ENCODE data around the gene MRRF.

Gene MRRF, protein sequence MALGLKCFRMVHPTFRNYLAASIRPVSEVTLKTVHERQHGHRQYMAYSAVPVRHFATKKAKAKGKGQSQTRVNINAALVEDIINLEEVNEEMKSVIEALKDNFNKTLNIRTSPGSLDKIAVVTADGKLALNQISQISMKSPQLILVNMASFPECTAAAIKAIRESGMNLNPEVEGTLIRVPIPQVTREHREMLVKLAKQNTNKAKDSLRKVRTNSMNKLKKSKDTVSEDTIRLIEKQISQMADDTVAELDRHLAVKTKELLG

DNA sequence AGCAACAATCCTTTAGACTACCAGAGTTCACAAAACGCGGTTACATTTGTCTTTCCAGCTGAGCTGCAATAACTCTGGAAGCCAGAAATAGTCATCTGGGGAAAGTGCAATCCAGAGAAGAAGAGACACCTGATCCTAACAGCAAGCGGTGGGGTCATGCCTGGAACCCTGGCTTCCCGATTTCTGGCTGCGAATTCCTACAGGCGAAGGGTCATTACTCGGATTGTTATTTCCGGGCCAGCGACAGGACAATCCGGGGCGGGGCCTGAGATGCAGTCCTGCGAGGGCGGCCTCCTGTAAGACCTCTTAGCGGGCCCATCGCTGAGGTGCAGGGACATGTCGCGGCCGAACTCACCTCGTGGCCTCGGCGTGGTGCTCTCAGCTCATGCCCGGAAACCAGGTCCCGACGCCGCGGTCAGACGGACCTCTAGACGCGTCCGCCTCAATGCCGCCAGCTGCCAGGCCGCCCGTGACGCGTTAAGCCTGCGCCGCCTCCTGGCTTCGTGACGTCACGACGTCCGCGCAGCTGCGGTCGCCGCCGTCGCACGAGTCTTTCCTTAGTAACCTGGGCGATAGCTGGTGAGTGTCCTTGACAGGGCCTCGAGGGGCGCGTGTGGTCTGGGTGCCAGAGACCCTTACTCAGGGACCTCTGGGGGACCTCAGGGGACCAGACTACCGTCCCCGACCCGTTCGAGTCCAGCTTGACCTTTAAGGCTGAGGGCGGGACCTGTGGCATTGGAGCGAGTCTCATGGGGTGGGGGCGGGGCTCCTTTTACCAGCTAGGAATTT is at the start of gene MRRF, which contains the start of gene RBM18:
Gene MRRF, plus strand, starts transcription at position 523 of the 789 bp plus-strand sequence. CDS start 6,010 bp downstream, outside the sequence.
Gene RBM18, minus strand, starts transcription at position 481 of the 789 bp plus-strand sequence. CDS start 3,348 bp downstream, outside the sequence.
- peak within 1 kb of the TSS; percentile 88 for H3K4me3 ChIP-seq (ENCODE audit: low read depth, low read length)
- peak within 1 kb of the TSS; percentile 90 for H3K9ac ChIP-seq (ENCODE audit: low read depth, low read length)
- H3K27me3 ChIP-seq (ENCODE audit: control insufficient read depth, insufficient read depth, low read length): no peaks in the 10 kb centered on the region
- peaks cover 17% of the 10 kb centered on the region for H3K36me3 ChIP-seq (ENCODE audit: control insufficient read depth, insufficient read depth, low read length)
- H3K9me3 ChIP-seq (ENCODE audit: control insufficient read depth, insufficient read depth, low read length): no peaks in the 10 kb centered on the region
- peak within 1 kb of the TSS; percentile 98 for H3K27ac ChIP-seq (ENCODE audit: low read depth, low read length)
- 0 out of 2 replicates have a peak, but pooled peaks cover 3% of the 10 kb centered on the region for H3K4me1 ChIP-seq (ENCODE audit: control insufficient read depth, insufficient read depth, low read length)

DNA sequence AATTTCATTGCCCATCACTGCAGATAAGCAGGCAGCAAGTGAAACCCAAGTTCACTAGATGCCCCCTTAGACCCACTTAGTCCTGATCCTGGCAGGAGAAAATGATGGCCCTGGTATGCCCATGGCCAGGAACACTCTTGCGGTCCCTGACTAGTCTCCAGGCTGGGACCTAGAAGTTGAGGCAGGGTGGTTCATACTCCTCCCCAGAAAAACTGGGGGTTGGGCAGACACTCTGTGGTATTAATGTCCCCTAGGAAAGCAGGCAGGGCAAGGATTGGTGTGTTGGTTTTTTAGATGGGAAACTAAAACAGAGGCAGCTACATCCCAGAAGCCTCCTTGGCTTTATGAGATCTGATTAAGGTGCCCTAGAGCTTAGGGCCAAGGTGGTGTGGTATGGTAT is 49.0 kb upstream of the MRRF start:
- H3K4me3 ChIP-seq (ENCODE audit: low read depth, low read length): no peak overlapping the region
- H3K27me3 ChIP-seq (ENCODE audit: control insufficient read depth, insufficient read depth, low read length): peaks cover 93% of the 10 kb centered on the region
- H3K9ac ChIP-seq (ENCODE audit: low read depth, low read length): no peak overlapping the region
- peaks cover 17% of the 10 kb centered on the region for H3K4me1 ChIP-seq (ENCODE audit: control insufficient read depth, insufficient read depth, low read length)
- no peaks in the 10 kb centered on the region for H3K9me3 ChIP-seq (ENCODE audit: control insufficient read depth, insufficient read depth, low read length)
- no peak overlapping the region for H3K27ac ChIP-seq (ENCODE audit: low read depth, low read length)
- H3K36me3 ChIP-seq (ENCODE audit: control insufficient read depth, insufficient read depth, low read length): no peaks in the 10 kb centered on the region

DNA sequence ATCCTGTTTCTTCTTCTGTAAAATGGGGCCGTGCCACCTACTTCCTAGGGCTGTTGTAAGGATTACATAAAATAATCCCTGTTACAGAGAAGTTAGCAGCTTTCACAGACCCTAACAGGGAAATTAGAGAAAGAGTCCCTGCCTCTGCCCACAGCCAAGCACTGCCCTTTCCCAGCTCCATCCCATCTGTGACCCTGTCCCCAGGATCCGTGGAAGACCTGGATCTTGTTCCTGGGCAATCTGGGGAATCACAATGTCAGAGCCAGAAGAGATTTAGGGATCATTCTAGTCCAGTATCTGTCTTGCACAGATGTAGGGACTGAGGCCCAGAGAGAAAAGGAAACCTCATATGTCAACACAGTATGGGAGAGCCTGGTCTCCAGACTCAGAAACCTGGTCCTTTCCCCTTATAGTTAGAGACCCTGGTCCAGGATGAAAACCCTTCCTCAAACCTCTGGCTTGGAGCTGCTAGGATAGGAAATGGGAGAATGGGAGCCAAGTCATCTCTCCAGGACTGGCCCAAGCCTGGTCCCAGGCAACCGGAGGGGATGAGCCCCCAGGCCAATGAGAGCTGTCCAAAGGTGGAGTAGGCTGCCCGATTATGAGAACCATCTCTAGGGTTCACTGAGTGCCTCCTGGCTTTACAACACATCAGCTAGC is 48.4 kb upstream of the MRRF start:
- Histone ChIP-seq H3K9me3 (ENCODE audit: control insufficient read depth, insufficient read depth, low read length) (no peaks in the 10 kb centered on the region), H3K9ac (ENCODE audit: low read depth, low read length) (no peak overlapping the region), H3K4me3 (ENCODE audit: low read depth, low read length) (no peak overlapping the region; the same call in 1 of the 2 replicates), H3K27me3 (ENCODE audit: control insufficient read depth, insufficient read depth, low read length) (peaks cover 99% of the 10 kb centered on the region), H3K36me3 (ENCODE audit: control insufficient read depth, insufficient read depth, low read length) (no peaks in the 10 kb centered on the region), H3K27ac (ENCODE audit: low read depth, low read length) (no peak overlapping the region), H3K4me1 (ENCODE audit: control insufficient read depth, insufficient read depth, low read length) (peaks cover 20% of the 10 kb centered on the region)

DNA sequence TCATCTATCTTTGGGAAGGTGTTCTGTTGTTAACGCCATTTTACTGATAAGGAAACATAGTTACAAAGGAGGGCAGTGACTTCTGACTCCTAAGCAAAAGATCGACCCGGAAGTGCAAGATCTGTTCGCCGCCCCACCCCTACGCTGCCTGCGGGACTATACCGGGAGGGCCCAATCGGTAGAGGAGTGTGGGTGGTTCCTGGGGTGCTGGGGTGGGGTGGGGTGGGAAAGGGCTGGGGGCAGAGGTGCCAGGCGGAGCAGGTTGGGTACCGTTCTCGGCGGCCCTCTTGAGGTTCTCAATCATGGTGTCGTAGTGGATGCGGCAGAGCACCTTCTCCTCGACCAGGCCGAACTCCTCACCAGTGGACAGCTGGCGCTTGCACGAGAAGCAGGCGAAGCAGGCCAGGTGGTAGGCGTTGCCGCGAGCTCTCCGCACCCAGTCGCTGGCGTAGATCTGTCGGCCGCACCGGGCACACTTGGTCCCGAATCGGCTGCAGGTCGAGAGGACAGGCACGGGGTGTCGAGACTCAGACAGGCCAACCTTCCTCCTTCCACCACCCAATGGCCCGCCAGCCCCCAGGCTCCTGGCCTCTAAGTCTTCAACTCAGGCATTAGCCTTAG is 47.8 kb upstream of the MRRF start:
- H3K9ac ChIP-seq (ENCODE audit: low read depth, low read length): no peak overlapping the region
- H3K4me1 ChIP-seq (ENCODE audit: control insufficient read depth, insufficient read depth, low read length): peaks cover 27% of the 10 kb centered on the region
- H3K4me3 ChIP-seq (ENCODE audit: low read depth, low read length): no peak overlapping the region; the same call in 1 of the 2 replicates
- H3K36me3 ChIP-seq (ENCODE audit: control insufficient read depth, insufficient read depth, low read length): no peaks in the 10 kb centered on the region
- peaks cover 99% of the 10 kb centered on the region for H3K27me3 ChIP-seq (ENCODE audit: control insufficient read depth, insufficient read depth, low read length)
- H3K9me3 ChIP-seq (ENCODE audit: control insufficient read depth, insufficient read depth, low read length): no peaks in the 10 kb centered on the region
- H3K27ac ChIP-seq (ENCODE audit: low read depth, low read length): no peak overlapping the region

DNA sequence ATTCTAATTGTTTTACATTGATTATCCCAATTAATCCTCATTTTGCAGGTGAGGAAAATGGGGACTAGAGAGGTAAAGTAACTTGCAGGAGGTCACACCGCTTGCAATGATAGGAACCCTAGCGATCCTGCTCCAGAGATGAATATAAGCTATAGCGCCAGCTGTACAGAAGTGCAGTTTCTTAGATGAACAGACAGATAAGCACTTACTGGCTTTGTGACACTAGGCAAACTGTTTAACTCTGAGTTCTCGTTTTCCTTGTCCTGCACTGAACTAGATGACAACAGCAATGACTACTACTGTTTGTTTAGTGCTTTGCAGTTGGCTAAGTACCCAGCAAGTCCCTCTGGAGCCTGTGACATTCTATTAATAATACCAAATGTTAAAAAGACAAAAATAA is 47.0 kb upstream of the MRRF start:
- Histone ChIP-seq H3K27ac (ENCODE audit: low read depth, low read length) (no peak overlapping the region), H3K9ac (ENCODE audit: low read depth, low read length) (no peak overlapping the region), H3K9me3 (ENCODE audit: control insufficient read depth, insufficient read depth, low read length) (no peaks in the 10 kb centered on the region), H3K27me3 (ENCODE audit: control insufficient read depth, insufficient read depth, low read length) (peaks cover 99% of the 10 kb centered on the region), H3K4me1 (ENCODE audit: control insufficient read depth, insufficient read depth, low read length) (peaks cover 27% of the 10 kb centered on the region), H3K36me3 (ENCODE audit: control insufficient read depth, insufficient read depth, low read length) (no peaks in the 10 kb centered on the region), H3K4me3 (ENCODE audit: low read depth, low read length) (no peak overlapping the region)

DNA sequence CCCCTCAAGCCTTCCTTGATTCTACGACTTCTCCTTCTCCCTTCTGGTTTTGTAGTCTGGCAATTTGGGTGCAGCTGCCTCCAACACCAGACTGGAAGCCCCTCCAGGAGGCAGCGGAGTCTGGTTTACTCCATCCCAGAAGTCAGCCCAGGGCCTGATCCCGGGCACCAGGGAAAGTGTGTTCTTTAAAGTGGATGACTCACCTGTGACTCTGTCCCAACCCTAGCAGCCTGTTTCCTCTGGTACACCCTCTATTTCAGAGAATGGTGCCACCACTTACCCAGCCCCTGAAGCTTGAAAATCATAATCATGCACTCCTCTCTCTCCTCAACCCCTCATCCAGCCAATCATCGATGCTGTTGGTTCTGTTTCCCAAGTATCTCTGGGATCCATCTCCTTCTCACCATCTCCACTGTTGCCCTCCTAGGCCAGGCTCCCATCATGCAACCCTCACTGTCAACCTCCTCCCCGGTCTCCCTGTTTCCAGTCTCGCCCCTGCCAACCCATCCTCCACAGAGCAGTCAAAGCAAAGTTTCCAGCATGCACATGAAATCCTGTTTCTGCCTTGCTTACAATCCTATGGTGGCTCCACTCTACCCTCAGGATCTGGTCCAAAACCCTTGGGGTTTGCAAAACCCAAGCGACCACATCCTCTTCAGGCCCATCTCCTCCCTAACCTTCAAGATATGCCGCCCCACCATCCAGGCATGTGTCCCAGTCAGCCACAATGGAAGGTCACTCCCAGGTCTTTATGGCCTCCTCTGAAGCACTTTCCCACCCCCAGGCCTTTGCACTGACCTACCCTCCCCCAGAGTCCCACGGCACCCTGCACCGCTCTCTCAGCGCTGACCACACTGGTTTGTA is 46.4 kb upstream of the MRRF start:
- no peaks in the 10 kb centered on the region for H3K36me3 ChIP-seq (ENCODE audit: control insufficient read depth, insufficient read depth, low read length)
- peaks cover 99% of the 10 kb centered on the region for H3K27me3 ChIP-seq (ENCODE audit: control insufficient read depth, insufficient read depth, low read length)
- peaks cover 29% of the 10 kb centered on the region for H3K4me1 ChIP-seq (ENCODE audit: control insufficient read depth, insufficient read depth, low read length)
- no peak overlapping the region for H3K9ac ChIP-seq (ENCODE audit: low read depth, low read length)
- no peak overlapping the region for H3K27ac ChIP-seq (ENCODE audit: low read depth, low read length)
- no peaks in the 10 kb centered on the region for H3K9me3 ChIP-seq (ENCODE audit: control insufficient read depth, insufficient read depth, low read length)
- H3K4me3 ChIP-seq (ENCODE audit: low read depth, low read length): peak overlapping the region; percentile 54; the same call in 1 of the 2 replicates

DNA sequence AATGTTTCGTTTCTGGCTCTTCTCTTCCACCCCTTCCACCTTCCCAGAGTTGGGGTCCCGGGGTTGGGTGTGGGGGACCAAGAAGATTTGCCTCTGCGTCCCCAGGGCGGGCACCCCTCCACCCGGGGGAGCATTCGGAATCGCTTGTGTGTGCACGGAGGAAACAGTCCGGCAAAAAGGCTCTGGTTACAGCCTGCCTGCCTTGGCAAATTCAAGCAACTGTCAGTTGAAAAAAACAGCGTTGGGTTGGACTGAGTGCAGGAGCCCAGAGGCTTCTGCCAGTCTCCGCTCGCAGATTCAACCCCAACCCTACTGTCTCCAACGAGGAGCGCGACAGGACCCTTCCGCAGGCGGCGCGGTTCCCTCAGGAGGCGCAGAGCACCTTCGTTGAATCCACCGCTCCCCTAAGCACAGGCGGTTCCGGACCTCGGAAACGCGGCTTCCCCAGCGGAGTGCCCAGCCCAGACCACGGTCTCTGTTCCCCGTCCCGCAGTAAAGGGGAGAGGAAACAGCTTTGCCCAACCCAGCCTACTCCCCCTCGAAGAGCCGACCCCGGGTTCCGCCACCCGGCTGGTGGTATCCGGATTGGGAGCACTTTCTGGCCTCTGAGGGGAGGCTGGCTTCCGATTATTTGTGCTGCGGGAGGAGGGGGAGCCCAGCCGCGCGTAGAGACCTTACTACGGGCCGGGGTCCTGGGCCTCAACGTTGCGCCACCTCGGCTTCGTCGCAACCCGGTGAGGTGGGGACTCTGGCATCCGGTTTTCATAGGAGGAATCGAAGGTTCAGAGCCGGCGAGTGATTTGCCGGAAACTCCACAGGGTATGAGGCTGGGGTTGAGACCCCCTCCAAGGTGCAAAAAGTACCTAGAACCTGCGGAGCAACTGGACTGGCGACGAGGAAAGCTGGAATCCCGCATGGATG is 45.5 kb upstream of the MRRF start:
- Histone ChIP-seq H3K27ac (ENCODE audit: low read depth, low read length) (no peak overlapping the region), H3K4me1 (ENCODE audit: control insufficient read depth, insufficient read depth, low read length) (peaks cover 29% of the 10 kb centered on the region), H3K9ac (ENCODE audit: low read depth, low read length) (no peak overlapping the region), H3K36me3 (ENCODE audit: control insufficient read depth, insufficient read depth, low read length) (no peaks in the 10 kb centered on the region), H3K27me3 (ENCODE audit: control insufficient read depth, insufficient read depth, low read length) (peaks cover 100% of the 10 kb centered on the region), H3K4me3 (ENCODE audit: low read depth, low read length) (peak overlapping the region; percentile 54), H3K9me3 (ENCODE audit: control insufficient read depth, insufficient read depth, low read length) (no peaks in the 10 kb centered on the region)

DNA sequence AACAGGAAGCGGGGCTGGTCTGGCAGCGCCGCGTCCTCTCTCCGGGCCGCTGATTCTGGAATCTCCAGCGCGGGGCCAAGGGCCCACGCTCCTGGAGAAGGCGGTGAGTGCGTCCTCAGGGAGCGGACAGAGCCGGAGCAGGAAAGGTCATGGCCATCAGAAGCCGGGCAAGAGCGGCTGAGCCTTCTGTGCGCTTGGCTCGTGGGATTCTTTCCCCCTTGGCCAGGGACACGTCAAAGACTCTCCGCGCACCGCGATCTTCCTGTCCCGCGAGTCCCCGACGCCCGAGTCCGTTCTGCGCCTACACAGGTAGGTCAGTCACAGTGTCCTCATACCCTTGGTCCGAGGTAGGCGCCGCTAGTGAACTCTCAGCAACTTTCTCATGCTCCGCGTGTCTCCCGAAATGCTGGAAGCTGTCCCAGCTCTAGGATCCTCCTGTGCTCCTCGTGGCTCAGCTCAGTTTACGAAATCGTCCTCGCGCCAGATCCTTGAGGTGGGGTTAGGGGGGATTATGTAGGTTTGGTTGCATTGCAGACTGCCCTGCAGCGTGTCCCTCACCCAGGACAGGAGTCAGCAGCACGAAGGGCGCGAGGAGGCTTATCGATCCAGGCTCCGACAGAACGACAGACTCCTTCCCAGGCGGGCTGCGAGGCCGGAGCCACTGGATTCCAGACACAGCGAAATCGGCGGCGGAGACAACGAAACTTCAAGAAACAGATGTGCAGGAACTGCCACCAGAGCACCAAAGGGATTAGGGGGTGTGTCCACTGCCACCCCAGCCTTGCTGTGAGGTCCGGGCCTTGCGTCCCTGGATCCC is 44.6 kb upstream of the MRRF start:
- Histone ChIP-seq H3K27ac (ENCODE audit: low read depth, low read length) (no peak overlapping the region), H3K9me3 (ENCODE audit: control insufficient read depth, insufficient read depth, low read length) (no peaks in the 10 kb centered on the region), H3K4me3 (ENCODE audit: low read depth, low read length) (peak overlapping the region; percentile 54), H3K36me3 (ENCODE audit: control insufficient read depth, insufficient read depth, low read length) (no peaks in the 10 kb centered on the region), H3K4me1 (ENCODE audit: control insufficient read depth, insufficient read depth, low read length) (peaks cover 29% of the 10 kb centered on the region), H3K27me3 (ENCODE audit: control insufficient read depth, insufficient read depth, low read length) (peaks cover 100% of the 10 kb centered on the region), H3K9ac (ENCODE audit: low read depth, low read length) (no peak overlapping the region)

DNA sequence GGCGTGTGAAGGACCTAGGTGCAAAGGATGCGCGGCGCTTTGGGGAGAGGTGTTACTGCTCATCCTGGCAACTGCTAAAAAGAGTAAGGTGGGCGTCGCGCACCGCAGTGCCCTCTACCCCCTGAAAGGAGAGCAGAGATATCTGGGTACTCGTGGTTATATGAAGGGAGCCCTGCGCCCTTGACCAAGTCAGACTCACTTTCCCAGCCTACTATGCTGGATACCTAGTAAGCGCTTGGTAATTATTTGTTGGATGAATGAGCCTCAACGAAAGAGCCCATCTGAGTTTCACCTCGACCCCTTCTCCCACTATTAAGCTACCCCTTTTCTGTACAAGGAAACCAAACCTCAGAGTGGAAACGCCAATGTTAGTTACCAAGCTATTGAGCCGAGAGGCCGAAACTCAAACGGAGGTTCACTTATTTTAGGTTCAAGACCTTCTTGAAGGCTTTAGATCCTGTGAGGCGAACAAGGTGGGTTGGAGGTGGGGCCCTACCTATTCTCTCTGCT is 44.0 kb upstream of the MRRF start:
- Histone ChIP-seq H3K4me1 (ENCODE audit: control insufficient read depth, insufficient read depth, low read length) (peaks cover 30% of the 10 kb centered on the region), H3K9ac (ENCODE audit: low read depth, low read length) (no peak overlapping the region), H3K36me3 (ENCODE audit: control insufficient read depth, insufficient read depth, low read length) (no peaks in the 10 kb centered on the region), H3K27me3 (ENCODE audit: control insufficient read depth, insufficient read depth, low read length) (peaks cover 100% of the 10 kb centered on the region), H3K27ac (ENCODE audit: low read depth, low read length) (no peak overlapping the region), H3K4me3 (ENCODE audit: low read depth, low read length) (peak overlapping the region; percentile 54), H3K9me3 (ENCODE audit: control insufficient read depth, insufficient read depth, low read length) (no peaks in the 10 kb centered on the region)
